NOMO-1 treated with dmso at 0.1 percent for 144 hours (cell line): ENCODE data around the gene BARHL1.

Experiments used
- DNase-seq: peaks from one replicate; lab custom pipeline; 2025; ENCODE audit not compliant: unreplicated experiment; lab: John Stamatoyannopoulos, UW

The BARHL1 gene

GRCh38 chr9:132582276-132582785, at the start of gene BARHL1:
Gene BARHL1 (plus strand): TSS chr9:132582606. CDS start chr9:132582798, 192 bp downstream.
- no peak for DNase-seq

- no peak for DNase-seq
Measured at GRCh38 chr9:132534832-132535231, 47.6 kb upstream of the BARHL1 start.

- no peak for DNase-seq
Measured at GRCh38 chr9:132536124-132536523, 46.3 kb upstream of the BARHL1 start.

- DNase-seq: no peak
Measured at GRCh38 chr9:132537352-132537751, 45.1 kb upstream of the BARHL1 start.

DNA sequence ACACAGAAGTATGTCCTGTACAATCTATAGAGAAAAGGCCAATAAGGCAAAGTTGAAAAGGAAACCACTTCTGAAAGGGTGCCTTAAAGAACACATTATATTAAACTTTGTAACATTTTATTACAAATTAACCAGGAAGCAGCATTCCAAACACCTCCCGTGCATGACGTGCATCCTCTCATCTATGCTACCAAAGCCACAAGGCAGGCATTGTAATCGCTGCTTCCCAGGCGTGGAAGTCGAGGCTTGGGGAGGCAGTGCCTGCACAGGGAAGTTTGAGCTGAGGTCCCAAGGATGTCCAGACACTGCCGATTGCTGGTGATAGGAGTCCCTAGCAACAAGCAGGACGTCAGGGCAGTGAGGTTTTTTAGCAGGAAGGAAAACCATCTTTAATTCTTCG, 44.3 kb upstream of the BARHL1 start:
- no peak for DNase-seq

DNA sequence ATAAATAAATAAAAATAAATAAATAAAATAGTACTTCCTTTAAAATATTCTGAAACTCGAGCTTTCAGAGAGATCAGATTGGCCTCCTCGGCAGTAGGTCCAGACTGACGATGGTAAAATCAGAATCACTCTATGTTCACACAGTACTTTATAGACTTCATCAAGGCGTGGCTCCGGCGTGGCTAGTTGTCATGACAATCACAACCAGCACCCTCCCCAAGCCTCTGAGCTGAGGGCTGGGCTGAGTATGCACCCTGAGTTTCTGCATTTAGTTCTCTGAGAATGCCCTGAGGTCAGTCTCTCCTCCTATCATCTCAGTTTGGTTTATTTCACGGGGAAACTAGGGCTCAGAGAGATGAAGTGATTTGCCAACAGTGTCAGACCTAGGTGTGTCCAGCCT, 43.3 kb upstream of the BARHL1 start:
- no peak for DNase-seq

GRCh38 chr9:132541051-132541450, 41.4 kb upstream of the BARHL1 start:
- no peak for DNase-seq

DNA sequence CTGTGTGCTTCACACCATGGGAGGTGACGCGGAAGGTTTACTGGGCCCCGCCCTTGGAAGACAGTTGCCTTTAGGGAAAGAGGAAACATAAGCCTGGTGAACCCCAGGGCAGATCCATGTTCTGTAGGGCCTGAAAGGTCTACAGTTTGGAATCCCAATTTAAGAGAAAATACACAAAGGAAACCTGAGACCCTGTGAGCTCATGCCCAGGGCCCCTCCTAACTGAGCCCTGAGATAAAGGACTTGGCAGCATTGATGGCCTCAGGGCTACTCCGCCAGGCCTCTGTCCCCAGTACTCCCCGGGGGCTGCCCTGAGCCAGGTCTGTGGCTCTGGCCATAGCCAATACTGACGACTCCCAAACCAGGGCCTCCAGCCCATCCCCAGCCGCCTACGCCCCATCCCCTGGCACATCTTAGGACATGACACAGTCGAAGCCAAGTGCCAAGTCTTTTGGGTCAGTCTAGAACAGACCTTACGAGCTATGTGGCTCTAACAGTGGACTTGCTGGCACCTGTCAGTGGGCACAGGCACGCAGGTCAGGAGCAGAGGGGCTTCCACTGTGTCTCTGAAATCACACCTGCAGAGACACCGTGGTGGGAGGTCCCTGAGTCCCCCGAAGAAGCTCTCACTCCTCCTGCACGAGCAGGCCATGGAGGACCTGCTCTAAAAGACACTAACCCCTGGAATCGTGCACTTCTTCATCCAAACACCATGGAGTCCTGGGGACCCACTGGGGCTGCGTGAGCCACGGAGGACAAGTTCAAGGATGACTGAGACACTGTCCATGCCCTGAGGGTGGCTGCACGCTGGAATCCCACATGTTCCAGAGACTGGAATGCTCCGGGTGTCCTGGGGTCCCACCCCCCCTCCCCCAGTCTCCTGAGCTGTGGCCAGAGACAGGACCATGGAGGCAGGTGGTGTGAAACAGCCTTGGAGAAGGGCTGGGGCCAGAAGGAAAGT, 40.3 kb upstream of the BARHL1 start:
- DNase-seq: no peak

DNA sequence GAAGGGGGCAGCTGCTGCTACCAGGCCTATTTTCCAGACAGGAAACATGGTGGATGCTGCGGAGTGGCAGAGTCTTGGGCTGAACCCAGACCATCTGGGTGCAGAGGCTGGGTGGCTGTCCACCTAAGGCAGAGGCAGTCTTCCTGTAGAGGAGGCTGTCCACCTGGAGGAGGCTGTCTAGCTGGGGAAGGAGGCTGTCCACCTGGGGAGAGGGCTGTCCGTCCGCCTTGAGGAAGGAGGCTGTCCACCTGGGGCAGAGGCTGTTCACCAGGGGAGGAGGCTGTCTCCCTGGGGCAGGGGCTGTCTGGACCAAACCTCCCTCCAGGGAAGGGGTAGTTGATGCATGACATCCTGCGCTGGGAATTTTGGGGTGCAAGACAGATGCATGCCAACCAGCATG, 39.2 kb upstream of the BARHL1 start:
- no peak for DNase-seq

DNA sequence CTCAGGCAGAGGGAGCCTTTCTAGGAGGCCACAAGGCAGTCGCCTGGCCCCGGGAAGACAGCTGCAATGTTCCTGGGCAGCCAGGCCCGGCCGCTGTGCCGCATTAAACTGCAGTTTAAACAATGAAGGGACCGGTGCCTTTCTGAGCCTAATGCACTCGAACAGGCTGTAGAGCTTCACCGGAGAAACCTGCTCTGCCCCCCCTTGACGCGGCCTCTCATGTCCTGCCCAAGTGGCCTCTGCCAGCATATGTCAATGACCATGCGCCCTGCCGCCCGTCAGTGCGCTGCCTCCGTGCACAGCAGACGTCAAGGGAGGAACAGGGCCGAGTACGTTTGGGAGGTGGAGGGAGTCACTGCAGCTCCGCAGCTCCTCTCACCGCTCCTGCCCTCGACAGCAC, 38.4 kb upstream of the BARHL1 start:
- no peak for DNase-seq

GRCh38 chr9:132545578-132545977, 36.8 kb upstream of the BARHL1 start:
- no peak for DNase-seq

DNA sequence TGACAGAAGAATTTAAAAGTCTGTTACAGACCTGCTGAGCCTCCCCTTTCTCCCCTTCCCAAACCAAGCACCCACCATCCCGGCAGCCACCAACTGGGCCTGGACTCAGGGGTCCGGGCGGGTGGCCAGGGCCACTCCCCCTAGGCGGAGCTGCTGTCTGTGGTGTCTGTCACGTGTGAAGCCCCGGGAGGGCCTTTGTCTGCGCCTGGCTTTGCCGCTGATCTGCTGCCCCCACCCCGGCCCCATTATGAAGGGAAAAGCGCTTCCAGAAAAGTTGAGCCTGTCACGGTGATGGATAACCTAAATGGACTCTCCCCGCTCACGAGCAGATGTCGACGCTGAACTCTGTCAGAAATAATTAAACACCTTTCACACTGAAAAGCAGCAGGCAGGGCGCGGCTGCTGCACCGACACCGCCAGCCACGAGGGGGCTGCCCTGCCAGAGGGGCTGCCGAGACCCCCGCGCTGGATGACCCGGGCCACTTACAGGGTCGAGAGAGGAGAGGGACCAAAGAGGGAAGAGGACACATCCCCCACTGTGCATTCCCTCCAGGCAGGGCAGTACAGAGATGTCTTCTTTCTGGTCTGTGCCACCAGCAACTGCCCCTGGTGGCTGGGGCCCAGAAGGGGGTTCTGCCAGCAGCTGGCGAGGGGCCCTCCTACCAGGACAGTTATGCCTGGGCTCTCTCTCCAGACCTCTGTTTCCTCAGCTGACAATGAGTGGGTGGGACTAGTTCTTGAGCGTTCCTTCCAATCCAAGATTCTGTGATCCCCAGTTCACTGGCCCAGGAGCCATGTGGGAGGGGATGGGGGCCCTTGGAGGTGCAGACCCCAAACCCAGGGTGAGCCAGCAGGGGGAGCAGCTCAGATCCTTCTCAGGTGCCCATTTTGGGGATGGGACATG, 36.0 kb upstream of the BARHL1 start:
- no peak for DNase-seq

DNA sequence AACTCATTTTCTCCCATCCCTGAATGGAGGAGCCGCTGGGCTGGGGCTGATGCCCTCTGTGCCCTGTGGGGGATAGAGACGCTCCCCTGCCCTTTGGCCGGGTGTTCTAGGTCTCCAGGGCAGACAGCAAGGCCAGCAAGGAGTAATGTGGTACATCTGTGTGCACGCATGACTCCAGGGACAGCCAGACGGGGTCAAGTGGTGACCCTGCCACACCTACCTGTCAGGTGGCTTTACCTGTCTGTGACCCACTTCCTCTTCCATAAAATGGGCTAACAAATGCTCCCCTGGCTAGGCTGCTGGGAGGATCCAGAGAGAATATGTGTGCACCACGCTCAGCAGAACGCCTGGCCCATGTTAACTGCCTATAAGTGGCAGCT, 35.4 kb upstream of the BARHL1 start:
- DNase-seq: no peak

GRCh38 chr9:132547436-132547835, 35.0 kb upstream of the BARHL1 start:
- no peak for DNase-seq

GRCh38 chr9:132547976-132548730, 34.3 kb upstream of the BARHL1 start:
- DNase-seq: no peak

- DNase-seq: no peak
Measured at GRCh38 chr9:132548751-132549640, 33.4 kb upstream of the BARHL1 start.

GRCh38 chr9:132551556-132551955, 30.9 kb upstream of the BARHL1 start:
- DNase-seq: no peak

DNA sequence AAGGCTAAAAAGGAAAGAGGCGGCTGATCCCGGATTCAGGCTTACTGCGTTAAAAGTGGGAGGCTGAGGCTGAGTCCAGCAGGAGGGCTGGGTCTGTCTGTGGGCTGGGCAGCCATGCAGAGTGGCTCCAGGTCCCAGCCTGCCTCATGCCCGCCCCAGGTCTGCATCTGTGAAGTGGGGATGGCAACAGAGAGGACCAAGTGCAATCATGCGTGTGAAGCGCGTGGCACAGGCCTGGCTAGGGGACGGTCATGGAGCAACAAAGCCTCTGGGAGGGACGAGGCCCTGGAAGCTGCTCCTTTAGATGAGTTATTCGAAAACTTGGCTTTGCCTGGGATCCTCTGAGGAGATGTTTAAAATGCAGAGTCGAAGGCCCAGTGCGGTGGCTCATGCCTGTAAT, 30.4 kb upstream of the BARHL1 start:
- no peak for DNase-seq

GRCh38 chr9:132554755-132555154, 27.7 kb upstream of the BARHL1 start:
- DNase-seq: no peak

- DNase-seq: no peak
Measured at GRCh38 chr9:132555528-132555927, 26.9 kb upstream of the BARHL1 start.
